HUES48 (cell line): ENCODE results near the gene ITLN1.

Experiments used
- H3K27ac ChIP-seq: one replicate; pipeline ENCODE4 v1.7.0; 2013; ENCODE audit warnings: low read depth, low read length, inconsistent platforms
- H3K27me3 ChIP-seq: 2 replicates; pipeline ENCODE4 v1.6.1; 2013; ENCODE audit warnings: mild to moderate bottlenecking, low read length; ENCODE audit not compliant: control insufficient read depth, insufficient read depth
- H3K36me3 ChIP-seq: 2 replicates; pipeline ENCODE4 v1.6.1; 2013; ENCODE audit warnings: low read length; ENCODE audit not compliant: control insufficient read depth, insufficient read depth
- H3K4me1 ChIP-seq: 2 replicates; pipeline ENCODE4 v1.6.1; 2013; ENCODE audit warnings: mild to moderate bottlenecking, low read length; ENCODE audit not compliant: control insufficient read depth, insufficient read depth
- H3K4me3 ChIP-seq: 2 replicates; pipeline ENCODE4 v1.5.1; 2013; ENCODE audit warnings: mild to moderate bottlenecking, low read depth, low read length
- H3K9ac ChIP-seq: 2 replicates; pipeline ENCODE4 v1.6.1; 2013; ENCODE audit warnings: mild to moderate bottlenecking, low read depth, low read length, moderate library complexity
- H3K9me3 ChIP-seq: 2 replicates; pipeline ENCODE4 v1.6.1; 2013; ENCODE audit warnings: low read length; ENCODE audit not compliant: control insufficient read depth, insufficient read depth

Gene ITLN1

GRCh38 chr1:160866001-160866694 is 18.8 kb downstream of the ITLN1 start:
- H3K4me1 ChIP-seq, result no peaks in the 10 kb centered on the region
- H3K27me3 ChIP-seq, result no peaks in the 10 kb centered on the region
- H3K4me3 ChIP-seq, result no peak overlapping the region
- no peak overlapping the region for H3K9ac ChIP-seq
- no peaks in the 10 kb centered on the region for H3K9me3 ChIP-seq
- H3K36me3 ChIP-seq, result no peaks in the 10 kb centered on the region
- peak overlapping the region; percentile 56 for H3K27ac ChIP-seq

DNA sequence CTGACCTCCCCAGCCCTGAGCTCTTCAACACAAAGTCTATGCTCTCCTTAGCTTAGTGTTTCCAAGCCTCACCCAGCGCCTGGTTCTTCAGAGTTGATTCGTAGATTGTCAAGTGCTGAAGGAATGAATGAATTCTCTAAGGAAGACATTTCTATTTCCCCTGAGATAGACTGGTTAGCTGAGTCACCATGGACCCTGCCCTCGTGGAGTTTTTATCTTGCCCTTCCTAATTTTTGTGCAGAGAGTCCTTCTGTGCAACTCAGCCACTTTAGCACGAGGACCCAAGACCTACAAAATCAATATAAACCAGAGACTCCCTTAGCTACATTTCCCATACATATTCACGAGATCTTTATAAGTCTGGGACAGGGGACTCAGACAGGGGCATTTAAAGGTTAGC is 19.6 kb downstream of the ITLN1 start:
- Histone ChIP-seq H3K27me3 (no peaks in the 10 kb centered on the region), H3K36me3 (no peaks in the 10 kb centered on the region), H3K9me3 (no peaks in the 10 kb centered on the region), H3K27ac (peak overlapping the region; percentile 44), H3K9ac (no peak overlapping the region), H3K4me1 (no peaks in the 10 kb centered on the region), H3K4me3 (no peak overlapping the region)

DNA sequence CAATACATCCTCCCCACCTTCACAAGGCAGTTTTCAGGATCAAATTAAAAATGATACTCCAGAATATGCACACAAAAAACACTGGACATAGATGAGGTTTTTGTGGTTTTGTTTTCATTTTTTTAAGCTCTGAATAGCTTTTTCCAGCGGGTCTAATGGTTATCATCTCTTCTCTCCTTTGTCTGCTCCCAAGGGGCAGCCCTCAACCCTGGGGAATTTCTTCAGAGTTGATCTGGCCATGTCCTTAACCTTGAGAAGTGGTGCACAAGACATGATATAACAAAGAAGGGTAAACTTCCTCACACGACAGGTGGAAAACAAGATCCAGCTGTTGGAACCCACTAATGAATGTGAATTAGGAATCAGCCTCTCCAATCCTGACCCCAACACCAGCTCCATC is 20.8 kb downstream of the ITLN1 start:
- Histone ChIP-seq H3K4me1 (no peaks in the 10 kb centered on the region), H3K9me3 (no peaks in the 10 kb centered on the region), H3K4me3 (no peak overlapping the region), H3K27ac (no peak overlapping the region), H3K36me3 (no peaks in the 10 kb centered on the region), H3K9ac (no peak overlapping the region), H3K27me3 (no peaks in the 10 kb centered on the region)

DNA sequence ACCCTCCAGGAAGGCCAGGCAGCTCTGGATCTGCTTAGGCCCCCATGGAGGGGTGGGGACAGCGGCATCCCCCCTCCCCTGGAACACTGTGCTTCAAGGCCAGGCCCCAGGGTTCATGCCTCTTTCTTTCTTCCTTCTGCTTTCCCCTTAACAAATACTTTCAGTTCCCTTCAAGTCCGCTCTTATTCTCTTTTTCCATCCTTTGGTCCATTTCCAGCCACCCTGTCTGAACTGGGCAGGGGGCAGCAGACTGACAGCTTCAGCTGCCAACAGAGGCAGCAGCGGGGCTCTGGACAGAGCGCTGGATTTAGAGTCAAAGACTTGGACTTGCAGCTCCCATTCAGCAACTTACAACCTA is 21.2 kb downstream of the ITLN1 start:
- Histone ChIP-seq H3K9me3 (no peaks in the 10 kb centered on the region), H3K4me3 (no peak overlapping the region), H3K9ac (no peak overlapping the region), H3K36me3 (no peaks in the 10 kb centered on the region), H3K27me3 (no peaks in the 10 kb centered on the region), H3K4me1 (no peaks in the 10 kb centered on the region), H3K27ac (no peak overlapping the region)

DNA sequence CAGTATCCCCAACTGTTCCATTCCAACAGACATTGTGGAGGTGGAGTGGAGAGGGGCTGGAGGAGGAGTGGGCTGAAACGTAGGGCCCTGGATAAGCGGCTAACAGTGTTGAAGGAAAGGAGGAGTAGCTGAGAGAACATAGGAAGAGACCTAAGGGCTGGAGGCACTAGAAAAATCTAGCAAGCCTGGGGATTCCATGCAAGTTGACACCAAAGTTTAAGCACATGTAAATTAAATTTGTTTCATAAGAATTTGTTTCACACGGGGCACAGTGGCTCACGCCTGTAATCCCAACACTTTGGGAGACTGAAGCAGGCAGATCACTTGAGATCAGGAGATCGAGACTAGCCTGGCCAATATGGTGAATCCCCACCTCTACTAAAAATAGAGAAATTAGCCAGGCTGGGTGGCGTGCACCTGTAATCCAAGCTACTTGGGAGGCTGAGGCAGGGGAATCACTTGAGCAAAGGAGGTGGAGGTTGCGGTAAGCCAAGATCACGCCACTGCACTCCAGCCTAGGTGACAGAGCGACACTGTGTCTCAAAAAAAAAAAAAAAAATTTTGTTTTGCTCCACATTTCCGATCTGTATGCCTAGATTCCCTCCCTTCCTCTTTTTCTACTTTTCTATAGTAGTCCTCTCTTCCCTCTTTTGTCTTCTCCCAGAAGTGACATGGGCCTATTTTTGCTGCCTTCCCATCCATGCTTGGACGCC is 21.8 kb downstream of the ITLN1 start:
- Histone ChIP-seq H3K4me3 (no peak overlapping the region), H3K36me3 (no peaks in the 10 kb centered on the region), H3K9me3 (no peaks in the 10 kb centered on the region), H3K27me3 (no peaks in the 10 kb centered on the region), H3K4me1 (no peaks in the 10 kb centered on the region), H3K27ac (no peak overlapping the region), H3K9ac (no peak overlapping the region)

DNA sequence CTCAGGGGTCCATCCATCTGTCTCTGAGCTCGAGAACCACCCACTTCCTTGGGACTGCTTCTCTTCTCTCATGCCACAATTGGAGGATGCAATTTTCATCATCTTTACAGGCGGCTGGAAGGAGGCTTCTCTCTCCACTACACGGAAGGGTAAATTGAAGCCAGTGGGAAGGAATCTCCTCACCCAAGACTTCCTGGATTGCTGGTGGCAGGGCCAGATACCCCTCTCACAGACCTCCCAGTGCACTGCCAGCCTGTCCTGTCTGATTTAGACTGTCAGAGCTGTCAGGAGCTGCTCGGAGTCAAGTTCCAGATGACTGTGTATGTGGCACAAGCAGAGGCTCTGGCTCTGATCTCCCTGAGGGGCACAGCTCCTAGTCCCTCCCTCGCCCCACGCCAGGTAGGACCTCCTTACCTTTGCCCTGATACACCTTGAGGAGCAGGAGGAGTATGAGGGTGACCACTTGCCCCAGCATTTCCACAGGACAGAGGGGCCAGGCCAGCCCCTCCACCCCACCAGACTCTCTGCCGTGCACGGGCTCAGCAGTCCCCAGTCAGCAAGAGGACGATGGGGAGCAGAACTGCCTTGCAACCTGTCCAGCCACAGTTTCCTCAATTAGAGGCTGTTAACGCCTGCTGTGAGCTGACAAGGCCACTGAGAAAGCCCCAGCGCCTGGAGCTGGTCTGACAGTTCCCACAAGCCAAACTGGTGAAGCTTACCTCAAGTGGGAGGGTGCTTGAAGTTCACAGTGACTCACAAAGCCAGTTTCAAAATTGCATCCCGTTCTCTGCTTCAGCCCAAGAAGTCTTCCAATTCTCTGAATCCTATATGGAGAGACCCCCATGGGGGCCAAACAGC is 22.5 kb downstream of the ITLN1 start, which contains the start of gene CD244:
CD244 (minus strand) TSS at position 685 of the 858 bp plus-strand sequence; CDS start at position 475, 210 bp downstream.
- H3K4me1 ChIP-seq, result no peaks in the 10 kb centered on the region
- no peaks in the 10 kb centered on the region for H3K36me3 ChIP-seq
- H3K27me3 ChIP-seq, result no peaks in the 10 kb centered on the region
- no peaks in the 10 kb centered on the region for H3K9me3 ChIP-seq
- no peak within 1 kb of the TSS for H3K27ac ChIP-seq
- H3K9ac ChIP-seq, result no peak within 1 kb of the TSS
- H3K4me3 ChIP-seq, result no peak within 1 kb of the TSS

DNA sequence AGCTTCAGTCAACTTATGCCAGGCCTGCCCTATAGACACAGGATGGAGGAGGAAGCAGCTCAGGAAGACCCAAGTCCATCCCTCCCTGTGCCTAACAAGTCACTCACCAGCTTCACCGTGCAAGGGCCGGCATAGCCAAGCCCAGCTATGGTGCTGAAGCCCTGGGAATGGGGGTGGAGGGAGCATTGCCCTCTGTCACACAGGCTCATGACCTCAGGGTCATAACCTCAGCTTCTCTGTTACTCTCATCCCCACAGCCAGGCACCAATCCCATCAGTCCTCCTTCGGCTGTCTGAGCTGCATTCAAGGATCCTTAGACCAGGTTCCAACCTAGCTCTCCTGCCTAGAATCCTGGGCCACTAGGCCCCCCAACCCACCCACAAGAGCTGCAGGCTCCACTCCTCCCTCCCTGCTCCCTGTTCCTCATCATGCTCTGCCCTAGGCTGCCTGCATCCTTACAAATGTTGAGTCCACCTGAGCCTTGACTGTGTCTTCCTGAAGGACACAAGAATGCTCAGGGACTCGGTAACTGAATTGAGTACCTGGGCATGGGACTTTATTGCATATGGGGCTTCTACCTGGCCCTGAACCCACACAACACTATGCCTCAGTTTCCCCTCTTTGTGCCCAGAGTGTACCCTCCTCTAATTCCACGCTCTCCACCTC is 24.0 kb downstream of the ITLN1 start:
- H3K4me3 ChIP-seq, result no peak overlapping the region
- H3K4me1 ChIP-seq, result no peaks in the 10 kb centered on the region
- H3K36me3 ChIP-seq, result no peaks in the 10 kb centered on the region
- no peaks in the 10 kb centered on the region for H3K9me3 ChIP-seq
- H3K9ac ChIP-seq, result no peak overlapping the region
- no peaks in the 10 kb centered on the region for H3K27me3 ChIP-seq
- H3K27ac ChIP-seq, result no peak overlapping the region

DNA sequence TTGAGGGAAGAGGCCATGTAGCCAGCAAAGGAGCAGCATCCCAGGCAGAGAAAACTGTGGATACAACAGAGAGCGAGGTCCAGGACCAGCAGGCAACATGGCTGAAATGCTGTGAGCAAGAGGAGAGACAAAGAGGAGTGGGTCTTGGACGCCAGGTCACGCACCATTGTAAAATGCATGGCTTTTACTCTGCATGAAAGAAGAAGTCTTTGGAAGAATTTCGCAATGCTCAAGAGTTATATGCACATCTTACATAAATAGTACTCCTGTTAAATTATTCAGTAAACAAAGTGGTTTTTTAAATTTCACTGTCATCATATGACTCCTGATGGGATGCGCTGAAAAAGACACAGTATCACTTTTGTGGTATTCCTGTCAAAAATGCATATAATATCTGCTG is 25.8 kb downstream of the ITLN1 start:
- no peaks in the 10 kb centered on the region for H3K36me3 ChIP-seq
- no peak overlapping the region for H3K27ac ChIP-seq
- no peaks in the 10 kb centered on the region for H3K9me3 ChIP-seq
- no peak overlapping the region for H3K4me3 ChIP-seq
- no peak overlapping the region for H3K9ac ChIP-seq
- no peaks in the 10 kb centered on the region for H3K27me3 ChIP-seq
- H3K4me1 ChIP-seq, result no peaks in the 10 kb centered on the region

DNA sequence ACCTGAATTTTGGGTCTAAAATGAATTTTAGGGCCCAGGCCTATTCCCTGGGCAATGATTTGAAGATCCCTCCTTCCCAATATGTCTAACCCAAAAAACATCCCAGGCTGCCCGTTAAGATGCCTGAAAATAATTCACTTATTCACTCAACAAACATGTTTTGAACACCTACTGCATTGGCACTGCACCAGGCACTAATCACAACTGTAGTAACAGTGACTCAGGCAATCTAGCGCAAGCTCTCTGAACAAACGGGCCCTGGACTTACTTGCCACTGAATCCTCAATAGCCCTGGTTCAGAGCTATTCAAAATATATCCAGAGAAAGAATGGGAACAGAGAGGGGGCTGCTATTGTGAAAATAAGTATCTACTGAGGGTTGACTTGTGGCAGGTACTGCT is 26.5 kb downstream of the ITLN1 start:
- Histone ChIP-seq H3K27ac (no peak overlapping the region), H3K36me3 (no peaks in the 10 kb centered on the region), H3K4me1 (no peaks in the 10 kb centered on the region), H3K4me3 (no peak overlapping the region), H3K27me3 (no peaks in the 10 kb centered on the region), H3K9me3 (no peaks in the 10 kb centered on the region), H3K9ac (no peak overlapping the region)

GRCh38 chr1:160858097-160858496 is 26.9 kb downstream of the ITLN1 start:
- Histone ChIP-seq H3K9me3 (no peaks in the 10 kb centered on the region), H3K4me3 (no peak overlapping the region), H3K4me1 (no peaks in the 10 kb centered on the region), H3K9ac (no peak overlapping the region), H3K36me3 (no peaks in the 10 kb centered on the region), H3K27ac (no peak overlapping the region), H3K27me3 (no peaks in the 10 kb centered on the region)
